Measurements from ENCODE around the gene EPS8L2. TPM values are rescaled to one million over a fixed set of nuclear protein-coding genes. Genes with fewer than 3 reads are reported as not detected.

The EPS8L2 gene
- polyA plus RNA-seq, 3 donors = 0.55 TPM; not detected in 2

GRCh38 chr11:773425-773824 lies 67.4 kb downstream of the EPS8L2 start:
- Histone ChIP-seq H3K27me3 (ENCODE audit: control insufficient read depth in 2 of 2, insufficient read depth in 2 of 2, low read length in 2 of 2) (no peaks in the 10 kb centered on the region), H2AFZ (ENCODE audit: insufficient read depth, low read depth, low read length, poor library complexity, severe bottlenecking) (no peak overlapping the region), H3K79me2 (ENCODE audit: insufficient read depth, low read length) (peaks cover 50% of the 10 kb centered on the region), H3K9ac (ENCODE audit: insufficient read depth, low read length, poor library complexity, severe bottlenecking) (no peak overlapping the region), H3K36me3 (replicated peaks in 1 of 2; ENCODE audit: control insufficient read depth in 1 of 2, insufficient read depth in 2 of 2, low read length in 2 of 2) (peaks cover 41 to 42% of the 10 kb centered on the region in 2 donors), H3K4me3 (replicated peaks in 1 of 3; ENCODE audit: low read depth in 2 of 3, low read length in 3 of 3) (no peak overlapping the region), H3K27ac (ENCODE audit: low read depth in 1 of 2, low read length in 2 of 2) (no peak overlapping the region), H3K4me1 (ENCODE audit: control insufficient read depth in 1 of 2, insufficient read depth in 2 of 2, low read length in 2 of 2) (peaks cover 23 to 27% of the 10 kb centered on the region in 2 donors), H3K9me3 (replicated peaks in 1 of 2; ENCODE audit: control insufficient read depth in 1 of 2, insufficient read depth in 1 of 2, low read length in 2 of 2) (no peaks in the 10 kb centered on the region), H3K4me2 (replicated peaks; ENCODE audit: extremely low read depth, low read length, poor library complexity, severe bottlenecking) (no peak overlapping the region), H4K20me1 (ENCODE audit: insufficient read depth, low read length) (peaks cover 53% of the 10 kb centered on the region)
- peaks cover 15 to 54% of the 10 kb centered on the region in 2 donors for H3K36me3 Mint-ChIP-seq
- H3K27me3 Mint-ChIP-seq (ENCODE audit: low read depth in 3 of 3) = peaks cover 0 to 2% (median 0%) of the 10 kb centered on the region in 3 donors
- WGBS (ENCODE audit: insufficient coverage) = 92% methylated on average over 3 of the region's 5 CpGs
- intact Hi-C loops (cut with micrococcal nuclease) = no loop called here
- H3K27ac Mint-ChIP-seq = peak overlapping the region in 2 of 7 donors; percentile 15 to 43
- peaks cover 0 to 2% (median 0%) of the 10 kb centered on the region in 7 donors for H3K9me3 Mint-ChIP-seq
- no peak overlapping the region for H3K4me3 Mint-ChIP-seq
- no peak for DNase-seq
- peaks cover 23% of the 10 kb centered on the region for H3K4me1 Mint-ChIP-seq
- TF ChIP-seq, protein P1, sequence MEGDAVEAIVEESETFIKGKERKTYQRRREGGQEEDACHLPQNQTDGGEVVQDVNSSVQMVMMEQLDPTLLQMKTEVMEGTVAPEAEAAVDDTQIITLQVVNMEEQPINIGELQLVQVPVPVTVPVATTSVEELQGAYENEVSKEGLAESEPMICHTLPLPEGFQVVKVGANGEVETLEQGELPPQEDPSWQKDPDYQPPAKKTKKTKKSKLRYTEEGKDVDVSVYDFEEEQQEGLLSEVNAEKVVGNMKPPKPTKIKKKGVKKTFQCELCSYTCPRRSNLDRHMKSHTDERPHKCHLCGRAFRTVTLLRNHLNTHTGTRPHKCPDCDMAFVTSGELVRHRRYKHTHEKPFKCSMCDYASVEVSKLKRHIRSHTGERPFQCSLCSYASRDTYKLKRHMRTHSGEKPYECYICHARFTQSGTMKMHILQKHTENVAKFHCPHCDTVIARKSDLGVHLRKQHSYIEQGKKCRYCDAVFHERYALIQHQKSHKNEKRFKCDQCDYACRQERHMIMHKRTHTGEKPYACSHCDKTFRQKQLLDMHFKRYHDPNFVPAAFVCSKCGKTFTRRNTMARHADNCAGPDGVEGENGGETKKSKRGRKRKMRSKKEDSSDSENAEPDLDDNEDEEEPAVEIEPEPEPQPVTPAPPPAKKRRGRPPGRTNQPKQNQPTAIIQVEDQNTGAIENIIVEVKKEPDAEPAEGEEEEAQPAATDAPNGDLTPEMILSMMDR (IDR thresholded peaks at IDR 0.05) = no peak

DNA sequence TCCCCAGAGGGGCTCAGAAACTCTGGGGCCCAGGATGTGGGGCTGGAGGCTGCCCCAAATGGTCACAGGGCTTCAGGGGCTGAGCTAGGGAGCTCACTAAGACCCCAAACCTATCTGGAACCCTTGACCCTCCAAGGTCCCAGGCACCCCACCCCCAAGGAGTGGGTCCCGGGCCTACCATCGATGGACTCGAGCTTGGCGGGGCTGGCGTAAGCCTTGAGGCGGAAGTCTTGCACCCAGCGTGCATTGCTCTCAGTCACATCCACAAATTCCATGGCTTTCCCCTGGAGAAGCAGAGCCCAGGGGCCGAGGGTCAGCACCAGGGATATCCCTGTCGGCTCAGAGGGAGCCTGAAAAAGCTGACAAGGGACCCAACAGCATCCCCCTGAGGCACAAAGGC lies 67.8 kb downstream of the EPS8L2 start:
- H3K27ac ChIP-seq (ENCODE audit: low read depth in 1 of 2, low read length in 2 of 2) = no peak overlapping the region
- Mint-ChIP-seq H3K36me3 (peaks cover 15 to 54% of the 10 kb centered on the region in 2 donors), H3K4me3 (no peak overlapping the region)

More for the DNA sequence above, 67.8 kb downstream of the EPS8L2 start:
- Histone ChIP-seq H3K4me1 (ENCODE audit: control insufficient read depth in 1 of 2, insufficient read depth in 2 of 2, low read length in 2 of 2) (peaks cover 27 to 31% of the 10 kb centered on the region in 2 donors), H3K9ac (ENCODE audit: insufficient read depth, low read length, poor library complexity, severe bottlenecking) (no peak overlapping the region), H3K4me2 (replicated peaks; ENCODE audit: extremely low read depth, low read length, poor library complexity, severe bottlenecking) (no peak overlapping the region), H3K9me3 (replicated peaks in 1 of 2; ENCODE audit: control insufficient read depth in 1 of 2, insufficient read depth in 1 of 2, low read length in 2 of 2) (no peaks in the 10 kb centered on the region), H3K27me3 (ENCODE audit: control insufficient read depth in 2 of 2, insufficient read depth in 2 of 2, low read length in 2 of 2) (no peaks in the 10 kb centered on the region), H3K36me3 (replicated peaks in 1 of 2; ENCODE audit: control insufficient read depth in 1 of 2, insufficient read depth in 2 of 2, low read length in 2 of 2) (peaks cover 41 to 42% of the 10 kb centered on the region in 2 donors), H3K4me3 (replicated peaks in 1 of 3; ENCODE audit: low read depth in 2 of 3, low read length in 3 of 3) (no peak overlapping the region), H3K79me2 (ENCODE audit: insufficient read depth, low read length) (peaks cover 54% of the 10 kb centered on the region), H2AFZ (ENCODE audit: insufficient read depth, low read depth, low read length, poor library complexity, severe bottlenecking) (no peak overlapping the region), H4K20me1 (ENCODE audit: insufficient read depth, low read length) (peaks cover 53% of the 10 kb centered on the region)
- WGBS (ENCODE audit: insufficient coverage) = 98% methylated on average over 9 of the region's 9 CpGs
- Mint-ChIP-seq H3K9me3 (peaks cover 0 to 2% (median 0%) of the 10 kb centered on the region in 7 donors), H3K4me1 (peaks cover 27% of the 10 kb centered on the region), H3K27ac (peak overlapping the region in 1 of 7 donors; percentile 15), H3K27me3 (ENCODE audit: low read depth in 3 of 3) (peaks cover 0 to 2% (median under 1%) of the 10 kb centered on the region in 3 donors)
- intact Hi-C loops (cut with micrococcal nuclease) = no loop called here
- TF ChIP-seq, protein P1 (IDR thresholded peaks at IDR 0.05) = no peak
- no peak for DNase-seq
